Stimulated activated CD4-positive, alpha-beta T cell treated with anti-CD3 and anti-CD28 coated beads, Interleukin-4, amount 100 ng/mL, for 48 hours (primary cell): Measurements from ENCODE around the gene TJP2.
A peak's percentile ranks its signal among the peaks of the same experiment; 100 is the strongest.

ENCODE experiments used
- DNase-seq, 2 donors: peaks; one replicate each; pipeline ENCODE4 v3.0.0-alpha.2; 2020; ENCODE audit warnings: low read depth in 2 of 2

Gene TJP2

DNA sequence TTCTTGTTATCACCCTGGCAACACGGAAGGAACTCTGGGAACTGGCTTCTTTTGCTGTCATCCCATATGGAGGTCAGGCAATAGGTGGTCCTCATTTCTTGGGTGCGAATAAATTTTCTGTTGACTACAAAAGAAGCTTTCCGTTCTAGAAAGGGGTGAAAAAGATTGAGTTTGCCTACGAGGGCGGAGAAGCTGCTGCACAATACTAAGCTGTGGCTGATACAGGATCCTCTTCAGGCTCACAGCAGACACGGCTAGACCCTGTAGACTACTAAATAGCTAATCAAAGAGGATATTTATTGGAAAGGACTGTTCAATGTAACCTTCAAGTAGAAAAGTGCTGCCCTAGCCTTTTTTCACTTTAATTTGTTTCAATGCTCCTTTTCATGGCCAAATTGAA, 58.1 kb downstream of the TJP2 start:
- no peak for DNase-seq

DNA sequence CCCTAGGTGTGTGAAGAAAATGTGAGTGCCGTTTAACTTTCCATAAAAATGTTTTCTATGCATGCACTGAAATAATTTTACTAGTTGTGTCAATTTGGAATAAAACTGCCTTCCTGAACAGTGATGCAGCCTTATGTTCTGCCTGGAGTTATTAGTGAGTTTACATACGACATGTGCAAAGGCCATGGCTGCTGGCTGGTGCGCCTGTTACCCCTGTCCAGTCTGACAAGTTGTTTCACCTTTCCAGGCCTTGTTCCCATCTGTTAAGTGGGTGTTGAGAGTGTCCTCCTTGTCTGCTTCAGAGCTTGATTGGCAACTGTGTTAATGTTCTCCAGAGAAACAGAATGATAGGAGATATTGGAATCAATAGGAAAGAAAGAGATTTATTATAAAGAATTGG, 60.6 kb downstream of the TJP2 start:
- DNase-seq = no peak

DNA sequence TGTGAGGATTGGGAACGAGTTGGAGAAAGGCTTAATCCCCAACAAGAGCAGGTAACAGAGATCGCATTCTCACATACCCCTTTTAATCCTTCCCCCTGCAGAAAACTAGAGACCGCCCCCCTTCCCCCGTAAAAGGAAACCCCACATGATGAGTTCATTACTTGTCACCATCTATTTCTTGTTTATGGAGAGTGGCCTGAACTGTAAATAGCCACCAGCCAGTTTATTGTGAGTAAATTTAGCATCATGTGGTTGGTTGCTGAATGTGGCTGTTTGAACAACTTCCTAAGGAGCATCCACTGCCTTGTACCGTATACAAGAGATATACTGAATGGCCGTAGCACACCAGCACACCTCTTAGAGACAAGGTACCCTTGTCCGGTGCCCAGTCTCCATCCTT, 62.1 kb downstream of the TJP2 start:
- no peak for DNase-seq

DNA sequence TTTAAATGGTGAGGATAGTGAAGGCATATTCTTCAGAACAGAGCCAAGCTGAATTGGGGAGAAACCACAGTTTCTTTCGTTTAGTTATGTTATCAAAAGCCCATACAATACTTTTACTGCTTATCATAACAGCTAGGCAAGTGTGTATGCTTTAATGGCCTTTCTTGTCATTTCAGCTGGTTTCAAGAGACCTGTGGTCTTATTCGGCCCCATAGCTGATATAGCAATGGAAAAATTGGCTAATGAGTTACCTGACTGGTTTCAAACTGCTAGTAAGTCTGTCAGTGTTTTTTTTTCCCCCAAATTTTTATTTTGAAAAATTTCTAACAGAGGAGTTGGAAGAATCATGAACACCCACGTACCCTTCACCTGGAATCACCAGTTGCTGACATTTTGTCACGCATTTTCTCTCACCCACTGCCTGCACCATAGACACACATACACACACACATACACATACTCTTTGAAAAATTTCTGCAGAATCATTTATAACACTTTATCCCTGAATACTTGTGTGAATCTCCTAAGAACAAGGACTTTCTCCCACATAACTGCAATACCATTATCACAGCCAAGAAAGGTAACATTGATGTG, 63.7 kb downstream of the TJP2 start:
- no peak for DNase-seq

DNA sequence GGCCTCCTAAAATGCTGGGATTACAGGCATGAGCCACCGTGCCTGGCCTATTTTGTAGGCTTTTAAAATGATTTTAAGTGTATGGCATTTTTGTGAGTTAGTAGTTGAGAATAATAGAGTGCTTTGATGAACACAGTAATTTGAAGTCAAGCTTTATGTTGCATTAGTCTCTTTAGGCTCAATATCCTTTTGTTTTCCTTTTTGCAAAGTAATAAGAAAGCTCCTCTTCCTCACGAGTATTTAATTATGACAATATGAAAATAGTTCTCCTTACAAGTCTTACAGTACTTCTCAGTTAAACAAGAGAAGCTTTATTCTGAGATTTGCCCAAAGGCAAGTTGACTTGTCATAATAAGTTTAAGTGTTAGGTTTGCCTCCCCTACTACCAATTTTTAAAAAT, 69.0 kb downstream of the TJP2 start:
- DNase-seq = no peak

DNA sequence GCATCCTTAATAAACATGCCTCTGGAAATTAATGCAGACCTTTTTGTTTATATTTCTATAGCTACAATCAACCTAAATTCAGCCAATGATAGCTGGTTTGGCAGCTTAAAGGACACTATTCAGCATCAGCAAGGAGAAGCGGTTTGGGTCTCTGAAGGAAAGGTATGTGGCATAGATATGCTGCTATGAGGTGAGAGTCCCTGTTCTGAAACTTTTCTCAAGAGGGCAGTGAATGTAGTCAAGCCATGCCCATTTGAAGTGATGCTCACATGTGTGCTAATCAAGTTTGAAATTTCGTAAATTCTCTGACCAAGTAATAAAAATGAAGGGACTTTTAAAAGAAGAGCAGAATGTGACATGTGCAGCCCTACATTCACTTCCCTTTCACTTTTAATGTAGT, 72.6 kb downstream of the TJP2 start:
- no peak for DNase-seq

DNA sequence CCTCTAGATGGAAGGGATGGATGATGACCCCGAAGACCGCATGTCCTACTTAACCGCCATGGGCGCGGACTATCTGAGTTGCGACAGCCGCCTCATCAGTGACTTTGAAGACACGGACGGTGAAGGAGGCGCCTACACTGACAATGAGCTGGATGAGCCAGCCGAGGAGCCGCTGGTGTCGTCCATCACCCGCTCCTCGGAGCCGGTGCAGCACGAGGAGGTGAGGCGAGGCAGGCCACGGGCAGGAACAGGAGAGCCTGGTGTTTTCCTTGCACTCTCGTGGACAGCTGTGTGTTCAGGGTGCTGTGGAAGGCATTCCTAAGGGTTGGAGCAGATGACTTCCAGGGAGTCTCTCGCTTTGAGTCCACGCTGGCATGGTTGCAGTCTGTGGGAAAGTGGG, 73.9 kb downstream of the TJP2 start:
- no peak for DNase-seq

DNA sequence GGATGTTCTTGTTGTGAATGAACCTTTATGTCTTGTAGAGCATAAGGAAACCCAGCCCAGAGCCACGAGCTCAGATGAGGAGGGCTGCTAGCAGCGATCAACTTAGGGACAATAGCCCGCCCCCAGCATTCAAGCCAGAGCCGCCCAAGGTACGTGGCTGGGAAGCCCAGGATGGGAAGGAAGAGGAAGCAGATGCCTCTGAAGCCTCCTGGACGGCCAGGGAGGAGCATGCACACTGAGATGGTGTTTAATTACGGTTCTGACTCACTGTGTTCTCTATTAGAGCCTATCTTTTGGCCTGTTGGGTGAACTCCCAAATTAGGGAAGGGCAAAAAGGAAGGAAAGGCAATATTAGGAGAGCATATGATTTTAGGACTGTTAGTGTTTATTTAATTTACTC, 75.3 kb downstream of the TJP2 start:
- no peak for DNase-seq

DNA sequence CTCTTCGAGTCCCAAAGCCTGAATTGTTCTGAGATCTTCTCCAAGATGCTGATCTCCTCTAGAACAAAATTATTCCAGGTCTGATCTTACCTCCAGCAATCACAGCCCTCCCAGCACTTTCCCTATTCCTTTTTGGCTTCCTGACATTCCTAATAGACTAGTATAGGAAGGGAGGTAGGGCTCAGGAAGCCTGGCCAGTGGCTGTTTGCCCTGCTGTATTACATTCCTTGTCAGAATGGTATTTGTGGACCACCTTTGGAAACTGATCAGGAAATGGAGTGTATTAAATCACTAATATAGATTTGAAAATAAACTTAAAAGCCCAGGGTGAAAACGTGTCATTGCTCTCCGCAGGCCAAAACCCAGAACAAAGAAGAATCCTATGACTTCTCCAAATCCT, 76.6 kb downstream of the TJP2 start:
- no peak for DNase-seq

DNA sequence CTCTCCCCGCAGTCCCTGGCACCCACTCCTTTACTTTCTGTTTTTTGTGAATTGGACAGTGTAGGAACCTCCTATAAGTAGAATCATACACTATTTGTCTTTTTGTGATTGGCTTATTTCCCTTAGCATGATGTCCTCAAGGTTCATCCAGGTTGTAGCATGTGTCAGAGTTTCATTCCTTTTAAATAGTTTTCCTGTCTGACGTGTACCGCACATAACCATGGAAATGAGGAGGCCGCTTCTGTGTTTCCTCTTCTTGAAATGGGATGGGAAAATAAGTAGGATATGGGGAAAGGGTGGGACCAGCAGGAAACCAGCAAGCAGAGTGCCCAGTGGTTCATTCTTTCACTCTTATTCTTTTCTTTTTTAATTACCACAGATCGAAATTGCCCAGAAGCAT, 78.4 kb downstream of the TJP2 start:
- no peak for DNase-seq

DNA sequence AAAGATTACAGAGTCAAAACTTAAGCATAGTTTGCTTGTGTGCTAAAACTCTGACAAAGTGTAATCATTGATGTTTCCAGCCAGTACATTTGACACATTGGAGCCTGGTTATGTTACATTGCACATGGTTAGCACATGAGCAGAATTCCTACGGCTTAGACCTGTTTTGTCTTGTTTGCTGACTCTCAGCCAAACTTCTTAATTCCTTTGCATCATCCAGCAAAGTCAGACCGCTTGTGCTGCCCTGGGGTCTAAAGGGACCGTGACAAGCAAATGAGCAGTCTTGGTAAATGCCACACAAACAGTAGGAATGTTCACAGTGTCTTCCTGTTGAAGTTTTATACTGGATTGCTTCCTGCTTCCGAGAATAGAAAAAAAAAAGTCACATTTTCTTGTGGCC, 79.0 kb downstream of the TJP2 start:
- DNase-seq = no peak

DNA sequence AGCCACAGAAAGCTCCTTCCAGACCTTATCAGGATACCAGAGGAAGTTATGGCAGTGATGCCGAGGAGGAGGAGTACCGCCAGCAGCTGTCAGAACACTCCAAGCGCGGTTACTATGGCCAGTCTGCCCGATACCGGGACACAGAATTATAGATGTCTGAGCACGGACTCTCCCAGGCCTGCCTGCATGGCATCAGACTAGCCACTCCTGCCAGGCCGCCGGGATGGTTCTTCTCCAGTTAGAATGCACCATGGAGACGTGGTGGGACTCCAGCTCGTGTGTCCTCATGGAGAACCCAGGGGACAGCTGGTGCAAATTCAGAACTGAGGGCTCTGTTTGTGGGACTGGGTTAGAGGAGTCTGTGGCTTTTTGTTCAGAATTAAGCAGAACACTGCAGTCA, 80.1 kb downstream of the TJP2 start:
- DNase-seq = no peak

DNA sequence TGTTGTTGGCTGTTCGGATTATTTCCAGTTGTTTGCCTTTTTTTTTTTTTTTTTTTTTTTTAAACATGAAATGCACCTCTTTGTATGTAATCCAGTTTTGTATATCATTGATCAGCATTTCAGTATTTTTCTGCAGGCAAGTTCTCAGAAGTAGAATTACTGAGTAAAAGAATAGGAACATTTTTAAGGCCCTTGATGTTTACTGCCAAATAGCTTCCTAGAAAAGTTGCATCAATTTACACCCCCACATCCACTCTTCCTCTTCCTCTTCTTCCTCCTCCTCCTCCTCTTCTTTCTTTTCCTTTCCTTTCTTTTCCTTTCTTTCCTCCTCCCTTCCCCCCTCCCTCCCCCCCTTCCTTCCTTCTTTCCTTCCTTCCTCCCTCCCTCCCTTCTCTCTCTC, 81.5 kb downstream of the TJP2 start:
- no peak for DNase-seq

DNA sequence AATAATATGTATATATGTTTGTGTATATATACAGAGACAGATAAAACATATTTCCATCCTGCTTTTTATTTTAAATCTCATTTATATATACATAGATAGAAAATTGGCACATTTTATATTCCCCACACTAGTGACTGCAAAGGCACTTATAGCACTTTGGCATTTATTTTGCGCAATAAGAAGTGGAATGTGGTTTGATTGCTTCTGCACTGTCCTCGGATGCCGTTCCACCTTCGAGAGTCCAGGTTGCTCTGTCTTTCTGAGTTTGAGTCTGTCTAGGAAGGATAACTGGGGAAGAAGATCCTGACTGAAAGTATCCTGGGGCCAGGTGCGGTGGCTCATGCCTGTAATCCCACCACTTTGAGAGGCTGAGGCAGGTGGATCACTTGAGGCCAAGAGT, 84.5 kb downstream of the TJP2 start:
- DNase-seq = no peak

DNA sequence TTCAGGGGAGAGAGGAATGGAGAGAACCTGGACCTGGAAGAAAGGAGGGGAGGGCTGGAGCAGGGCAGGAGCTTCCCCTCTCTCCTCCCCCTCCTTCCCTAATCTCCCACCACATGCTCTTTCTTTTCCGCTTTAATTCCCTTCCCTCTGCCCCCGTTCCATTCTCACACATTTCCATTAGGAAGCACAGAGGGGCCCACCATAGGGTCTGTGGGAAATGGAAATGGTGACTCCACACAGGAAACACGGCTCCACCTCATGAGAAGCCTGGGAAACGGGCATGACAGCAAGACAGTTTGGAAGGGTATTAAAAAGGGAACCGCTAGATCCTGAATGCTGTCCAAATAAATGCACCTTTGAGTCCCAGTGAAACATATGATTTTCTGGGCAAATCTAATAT, 86.1 kb downstream of the TJP2 start:
- DNase-seq = no peak

DNA sequence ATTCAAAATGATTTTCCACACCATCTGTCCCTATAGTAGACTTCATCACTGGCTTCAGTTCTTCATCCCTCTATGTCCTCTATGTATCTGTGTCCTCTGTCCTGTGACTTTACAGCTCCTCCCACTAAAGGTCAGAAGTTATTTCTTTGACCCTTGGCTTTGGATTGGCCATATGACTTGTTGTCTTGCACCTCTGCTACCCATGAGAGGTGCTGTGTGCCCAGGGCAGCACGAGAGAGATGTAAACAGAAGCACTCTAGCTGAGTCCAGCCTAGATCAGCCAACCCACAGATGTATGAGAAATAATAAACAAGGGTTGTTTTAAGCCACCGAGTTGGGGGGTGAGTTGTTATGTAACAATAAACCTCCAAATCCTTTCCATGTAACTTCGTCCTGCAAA, 87.6 kb downstream of the TJP2 start:
- no peak for DNase-seq

DNA sequence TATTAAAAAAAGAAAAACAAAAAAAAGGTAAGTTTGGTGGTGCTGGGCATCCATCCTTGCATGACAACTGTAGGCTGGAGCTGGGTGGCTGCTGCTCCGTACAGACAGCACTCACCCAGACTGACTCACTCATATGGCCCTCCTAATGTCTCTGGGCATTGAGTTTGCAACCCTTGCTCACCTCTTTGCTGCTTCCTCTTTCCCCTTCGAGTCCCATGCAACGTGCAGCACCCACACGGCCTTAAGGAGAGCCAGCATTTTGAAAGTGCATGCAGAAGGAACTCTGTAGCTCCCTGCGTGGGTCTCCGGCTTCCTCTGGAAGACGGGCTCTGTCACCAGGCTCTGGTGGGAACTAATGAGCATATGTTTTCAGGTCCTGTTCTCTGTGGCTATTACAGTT, 90.4 kb downstream of the TJP2 start:
- DNase-seq = no peak

DNA sequence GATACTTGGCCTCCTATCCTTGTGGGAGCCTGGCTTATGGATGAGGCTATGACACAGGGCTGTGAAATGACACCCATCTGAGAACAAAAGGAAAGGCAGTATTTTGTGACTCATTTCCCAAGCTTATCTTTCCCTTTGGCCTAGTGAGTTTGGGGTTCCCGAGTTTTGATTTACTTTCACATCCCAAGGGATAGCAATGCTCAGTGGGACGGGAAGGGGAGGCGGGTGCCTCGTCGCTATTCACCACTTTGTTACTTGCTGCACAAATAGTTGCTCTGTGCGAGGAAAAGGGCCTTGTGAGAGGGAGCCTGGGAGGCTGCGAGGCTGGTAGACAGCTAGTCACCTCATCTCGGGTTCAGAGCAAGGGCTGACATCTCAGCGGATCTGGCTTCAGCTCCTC, 91.8 kb downstream of the TJP2 start:
- no peak for DNase-seq

DNA sequence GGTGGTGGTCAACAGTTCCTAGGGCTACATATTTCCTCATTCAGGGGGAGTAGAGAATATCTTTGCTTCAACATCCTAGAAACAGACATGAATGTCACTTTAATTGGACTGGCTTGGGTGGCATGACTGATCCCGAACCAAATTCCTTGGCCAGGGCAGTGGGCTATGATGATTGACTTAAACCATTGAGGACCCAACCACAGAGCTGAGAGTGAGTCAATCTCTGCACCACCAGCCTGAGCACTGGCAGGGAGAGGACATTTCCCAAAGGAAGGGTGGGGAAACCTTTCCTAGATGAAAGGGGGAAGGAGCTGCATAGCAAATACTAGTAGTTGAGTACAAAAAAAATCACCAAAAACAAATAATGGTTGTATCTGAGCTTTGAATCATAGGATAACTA, 98.1 kb downstream of the TJP2 start:
- no peak for DNase-seq

DNA sequence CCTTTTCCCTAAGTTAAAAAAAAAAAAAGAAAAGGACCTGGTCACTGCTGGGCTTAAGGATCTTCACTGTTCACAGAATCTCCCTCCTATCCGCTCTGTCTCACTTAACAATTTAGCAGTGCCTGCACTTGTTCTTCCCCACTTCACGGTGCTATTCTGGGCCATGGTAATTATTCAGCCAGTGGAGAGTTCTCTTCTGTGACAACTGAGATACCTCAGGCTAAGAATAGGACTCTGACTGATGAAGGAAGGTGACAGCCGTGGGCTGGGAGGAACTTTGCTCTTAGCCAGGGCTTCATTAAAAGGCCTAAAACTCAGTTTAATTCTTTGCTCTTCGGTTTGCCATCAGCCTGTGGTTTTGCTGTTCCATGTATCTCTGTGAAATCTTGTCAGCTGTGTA, 99.1 kb downstream of the TJP2 start:
- no peak for DNase-seq

DNA sequence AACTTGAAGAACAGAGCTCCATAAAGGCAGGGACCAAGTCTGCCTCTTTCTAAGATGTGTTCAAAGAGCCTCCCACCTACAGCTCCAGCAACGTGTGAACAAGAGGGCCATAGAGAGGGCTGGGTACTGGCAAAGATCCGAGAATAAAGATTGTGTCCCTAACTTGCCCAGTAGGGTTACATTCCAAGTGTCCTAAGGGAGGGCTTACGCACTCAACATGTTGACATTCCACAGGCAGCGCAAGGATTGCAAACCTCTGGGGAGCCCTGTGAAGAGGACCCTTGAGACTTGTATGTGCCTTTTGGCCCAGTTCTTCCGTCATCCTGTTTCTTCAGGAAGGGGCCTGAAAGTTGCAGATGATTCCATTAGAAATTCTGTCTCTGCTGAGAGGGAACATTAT, 102.7 kb downstream of the TJP2 start:
- no peak for DNase-seq

DNA sequence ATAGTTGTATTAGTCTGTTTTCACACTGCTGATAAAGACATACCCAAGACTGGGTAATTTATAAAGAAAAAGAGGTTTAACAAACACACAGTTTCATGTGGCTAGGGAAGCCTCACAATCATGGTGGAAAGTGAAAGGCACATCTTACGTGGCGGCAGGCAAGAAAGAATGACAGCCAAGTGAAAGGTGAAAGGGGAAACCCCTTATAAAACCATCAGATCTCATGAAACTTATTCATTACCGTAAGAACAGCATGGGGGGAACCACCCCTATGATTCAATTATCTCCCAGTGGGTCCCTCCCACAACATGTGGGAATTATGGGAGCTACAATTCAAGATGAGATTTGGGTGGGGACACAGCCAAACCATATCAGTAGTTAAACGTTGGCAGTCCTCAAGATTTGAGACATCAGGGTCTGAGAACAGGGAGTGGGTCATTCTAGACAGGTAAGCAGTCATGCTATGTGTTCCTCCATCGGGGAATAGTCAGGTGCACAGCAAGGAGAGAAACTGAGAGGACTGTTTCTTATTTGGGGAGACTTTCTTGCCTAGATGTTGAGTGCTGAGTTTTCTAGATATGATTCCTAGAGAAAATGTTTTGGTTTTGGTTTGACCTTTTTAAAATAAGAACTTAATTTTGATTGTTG, 105.1 kb downstream of the TJP2 start:
- peak; percentile 3 to 12 for DNase-seq

DNA sequence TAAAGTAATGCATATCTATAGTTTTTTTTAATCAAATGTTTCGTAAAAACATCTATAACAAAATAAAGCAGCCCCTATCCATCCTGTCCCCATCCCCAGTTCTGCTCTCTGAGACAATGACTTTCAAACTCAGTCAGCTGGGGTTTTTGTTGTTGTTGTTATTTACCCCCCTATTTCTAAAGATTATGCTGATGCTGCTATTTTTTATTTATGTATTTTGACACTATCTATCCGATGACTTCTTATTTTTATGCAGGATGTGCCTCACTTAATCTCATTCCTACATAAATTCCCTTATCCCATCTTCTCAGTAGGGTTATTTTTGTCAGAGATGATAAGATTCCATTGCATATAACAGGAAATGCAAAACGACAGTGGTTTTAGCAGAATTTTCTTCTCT, 105.7 kb downstream of the TJP2 start:
- no peak for DNase-seq

DNA sequence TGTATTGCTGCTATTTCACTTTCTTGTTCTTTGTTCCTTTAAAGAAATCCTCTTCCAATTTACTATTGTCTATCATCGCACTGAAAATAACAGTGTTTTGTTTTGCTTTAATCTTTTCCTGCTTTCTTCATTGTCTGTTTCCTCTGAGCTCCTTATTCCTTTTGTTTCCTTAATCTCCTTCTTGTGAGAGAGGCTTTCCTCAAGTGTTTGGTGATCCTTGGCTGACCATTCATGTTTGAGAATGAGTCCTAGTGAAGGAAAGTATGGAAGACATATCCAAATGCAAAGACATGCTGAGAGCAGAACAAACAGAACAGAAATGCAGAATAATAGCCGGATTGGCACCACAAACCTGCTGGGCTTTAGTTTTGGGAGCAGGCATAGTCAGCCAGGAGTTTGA, 108.9 kb downstream of the TJP2 start:
- DNase-seq = no peak
